GM21423 (cell line): ENCODE data around the gene COX4I1.
A peak's percentile ranks its signal among the peaks of the same experiment; 100 is the strongest.
"Not testable (repeated sequence)": the region's sequence is repeated elsewhere in the genome, so short reads cannot be mapped to it uniquely, and the experiment has no call there.

ENCODE experiments used
- ATAC-seq: cut with Tn5 transposase; IDR thresholded peaks from one replicate; pipeline ENCODE4 v1.9.1; 2021; ENCODE audit warnings: mild to moderate bottlenecking, moderate library complexity; ENCODE audit not compliant: unreplicated experiment

COX4I1 gene

DNA sequence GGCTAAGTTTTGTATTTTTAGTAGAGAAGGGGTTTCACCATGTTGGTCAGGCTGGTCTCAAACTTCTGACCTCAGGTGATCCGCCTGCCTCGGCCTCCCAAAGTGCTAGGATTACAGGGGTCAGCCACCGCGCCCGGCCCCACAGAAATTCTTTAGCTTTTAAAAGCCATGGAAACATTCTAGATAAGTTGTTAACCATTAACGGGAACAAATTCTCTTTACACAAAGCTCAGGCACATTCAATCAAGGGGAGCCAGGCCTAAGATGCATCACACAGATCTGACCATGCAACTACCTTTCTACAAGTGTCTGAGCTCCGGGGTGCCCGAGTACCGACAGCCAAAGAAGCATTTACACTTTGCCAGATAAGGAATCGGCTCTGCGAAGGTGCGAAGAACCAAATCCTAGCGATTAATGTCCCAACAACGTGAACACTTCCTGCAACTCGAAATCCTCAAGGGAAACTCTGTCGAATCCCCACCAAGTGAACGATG, 1.2 kb upstream of the COX4I1 start:
- no peak for ATAC-seq

DNA sequence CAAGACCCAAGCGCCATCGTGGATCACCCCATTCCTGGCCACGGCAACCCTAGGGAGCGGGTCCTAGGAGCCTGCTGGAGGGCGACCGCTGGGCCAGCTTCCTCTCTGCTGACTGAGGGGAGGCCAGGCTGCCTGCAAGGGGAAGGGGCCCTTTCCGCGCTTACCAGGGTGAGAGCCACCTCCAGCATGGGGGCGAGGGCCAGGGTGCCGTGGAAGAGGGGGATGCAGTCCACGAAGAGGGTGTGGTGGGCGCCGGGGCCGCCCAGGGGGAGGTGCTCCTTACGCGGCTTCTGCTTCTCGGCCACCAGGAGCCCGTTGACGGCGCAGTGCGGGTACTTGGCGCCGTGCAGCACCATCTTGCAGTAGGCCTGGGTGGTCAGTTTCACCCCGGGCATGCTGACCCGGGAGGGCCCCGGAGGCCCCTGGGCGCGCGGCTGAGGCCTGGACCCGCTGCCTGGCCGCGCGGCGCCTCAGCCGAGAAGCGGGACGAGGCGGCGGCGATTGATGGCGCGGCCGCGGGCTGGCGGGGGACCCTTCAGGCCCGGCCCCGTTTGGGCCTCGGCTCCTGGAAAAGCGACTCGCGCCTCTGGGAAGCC, 496 bp upstream of the COX4I1 start:
- peak; percentile 26 for ATAC-seq

DNA sequence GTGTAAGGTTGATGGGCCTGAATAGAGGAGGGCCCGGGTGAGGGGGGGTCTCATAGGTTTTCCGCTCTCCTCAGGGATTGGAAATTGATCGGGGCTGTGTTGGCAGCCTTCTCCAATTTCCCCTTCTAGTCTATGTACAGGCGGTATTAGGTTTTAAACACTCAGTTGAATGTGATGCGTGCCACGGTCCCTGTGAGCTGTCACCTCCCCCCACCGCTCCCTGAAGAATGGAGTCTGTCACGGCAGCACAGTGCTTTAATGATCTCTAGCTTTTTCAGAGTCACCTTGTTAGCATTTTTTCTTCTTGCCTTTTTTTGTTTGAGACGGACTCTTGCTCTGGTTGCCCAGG, 800 bp downstream of the COX4I1 start:
- no peak for ATAC-seq

DNA sequence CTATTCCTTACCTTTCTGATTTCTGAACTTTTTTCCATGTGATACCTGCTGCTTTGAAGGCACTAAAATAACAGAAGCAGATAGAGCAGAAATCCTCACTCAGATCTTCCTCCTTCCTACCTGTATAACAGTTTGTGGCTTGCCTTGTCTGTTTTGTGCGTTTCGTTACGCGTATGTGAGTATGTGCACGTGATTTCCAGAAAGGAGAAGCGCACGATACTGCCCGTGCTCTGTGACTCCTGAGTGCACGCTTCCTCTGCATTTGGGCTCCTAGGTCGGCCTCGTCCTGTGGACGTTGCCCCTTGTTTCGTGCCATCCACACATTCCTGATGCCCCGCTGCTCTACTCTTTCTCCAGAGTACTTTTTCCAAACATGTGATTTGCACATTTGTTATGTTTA, 4.1 kb downstream of the COX4I1 start:
- ATAC-seq, result no peak

DNA sequence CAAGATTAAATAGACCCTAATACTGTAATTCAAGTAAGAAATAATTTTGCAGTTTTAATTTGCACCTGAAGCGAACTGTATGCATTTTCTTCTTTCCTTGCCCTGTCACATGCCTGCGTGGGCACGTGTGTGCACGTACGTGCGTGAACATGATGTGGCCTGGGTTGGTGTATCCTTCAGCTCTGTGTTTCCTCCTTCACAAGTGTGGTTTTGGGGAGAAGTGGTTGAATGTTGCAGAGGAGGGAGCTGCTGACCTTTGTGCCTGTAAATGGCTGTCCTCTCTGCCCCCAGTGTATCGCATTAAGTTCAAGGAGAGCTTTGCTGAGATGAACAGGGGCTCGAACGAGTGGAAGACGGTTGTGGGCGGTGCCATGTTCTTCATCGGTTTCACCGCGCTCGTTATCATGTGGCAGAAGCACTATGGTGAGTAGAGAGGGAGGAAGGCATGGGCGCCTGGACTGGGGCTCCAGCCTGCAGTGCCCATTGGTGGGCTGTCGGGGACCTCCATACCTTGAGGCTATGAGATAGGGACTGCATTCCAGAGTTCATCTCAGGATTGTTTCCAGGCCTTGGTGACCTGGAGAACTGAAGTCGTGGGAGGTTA, 6.0 kb downstream of the COX4I1 start:
- no peak for ATAC-seq

DNA sequence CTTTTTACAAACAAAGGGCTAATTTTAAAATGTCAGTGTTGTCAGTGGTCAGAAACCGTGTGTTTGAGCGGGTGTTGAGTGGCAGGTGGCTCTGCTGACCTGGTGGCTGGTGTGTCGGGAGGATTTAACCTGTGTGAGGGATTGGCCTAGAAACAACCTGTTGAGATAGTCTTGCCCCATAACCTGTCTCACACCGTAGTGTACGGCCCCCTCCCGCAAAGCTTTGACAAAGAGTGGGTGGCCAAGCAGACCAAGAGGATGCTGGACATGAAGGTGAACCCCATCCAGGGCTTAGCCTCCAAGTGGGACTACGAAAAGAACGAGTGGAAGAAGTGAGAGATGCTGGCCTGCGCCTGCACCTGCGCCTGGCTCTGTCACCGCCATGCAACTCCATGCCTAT, 7.0 kb downstream of the COX4I1 start:
- ATAC-seq, result no peak

DNA sequence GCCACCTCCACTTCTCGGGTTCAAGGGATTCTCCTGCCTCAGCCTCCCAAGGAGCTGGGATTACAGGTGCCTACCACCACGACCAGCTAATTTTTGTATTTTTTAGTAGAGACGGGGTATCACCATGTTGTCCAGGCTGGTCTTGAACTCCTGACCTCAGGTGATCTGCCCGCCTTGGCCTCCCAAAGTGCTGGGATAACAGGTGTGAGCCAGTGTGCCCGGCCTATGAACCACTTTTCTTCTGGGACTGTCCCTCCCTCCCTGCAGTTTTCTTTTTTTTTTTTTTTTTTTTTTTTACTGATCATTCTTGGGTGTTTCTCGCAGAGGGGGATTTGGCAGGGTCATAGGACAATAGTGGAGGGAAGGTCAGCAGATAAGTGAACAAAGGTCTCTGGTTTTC, 7.8 kb downstream of the COX4I1 start:
- not testable (repeated sequence) for ATAC-seq

DNA sequence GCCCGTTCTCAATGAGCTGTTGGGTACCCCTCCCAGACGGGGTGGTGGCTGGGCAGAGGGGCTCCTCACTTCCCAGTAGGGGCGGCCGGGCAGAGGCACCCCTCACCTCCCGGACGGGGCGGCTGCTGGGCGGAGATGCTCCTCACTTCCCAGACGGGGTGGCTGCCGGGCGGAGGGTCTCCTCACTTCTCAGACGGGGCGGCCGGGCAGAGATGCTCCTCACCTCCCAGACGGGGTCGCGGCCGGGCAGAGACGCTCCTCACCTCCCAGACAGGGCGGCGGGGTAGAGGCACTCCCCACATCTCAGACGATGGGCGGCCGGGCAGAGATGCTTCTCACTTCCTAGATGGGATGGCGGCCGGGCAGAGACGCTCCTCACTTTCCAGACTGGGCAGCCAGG, 8.6 kb downstream of the COX4I1 start:
- ATAC-seq, result not testable (repeated sequence)

DNA sequence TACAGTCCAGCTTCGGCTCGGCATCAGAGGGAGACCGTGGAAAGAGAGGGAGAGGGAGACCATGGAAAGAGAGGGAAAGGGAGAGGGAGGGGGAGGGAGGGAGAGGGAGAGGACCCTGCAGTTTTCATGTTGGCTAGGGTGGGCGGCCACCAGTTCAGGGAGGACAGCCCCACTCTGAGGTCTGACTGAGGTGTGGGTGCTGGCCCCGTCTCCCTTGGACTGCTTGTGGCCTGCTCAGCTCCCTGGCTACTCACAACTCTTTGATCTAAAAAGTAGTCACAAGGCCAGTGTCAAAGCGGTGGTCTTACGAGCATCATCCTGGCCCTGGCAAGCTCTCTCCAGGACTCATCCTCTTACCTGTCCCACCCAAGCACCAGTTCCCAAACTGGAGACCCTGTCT, 9.4 kb downstream of the COX4I1 start:
- ATAC-seq, result no peak

DNA sequence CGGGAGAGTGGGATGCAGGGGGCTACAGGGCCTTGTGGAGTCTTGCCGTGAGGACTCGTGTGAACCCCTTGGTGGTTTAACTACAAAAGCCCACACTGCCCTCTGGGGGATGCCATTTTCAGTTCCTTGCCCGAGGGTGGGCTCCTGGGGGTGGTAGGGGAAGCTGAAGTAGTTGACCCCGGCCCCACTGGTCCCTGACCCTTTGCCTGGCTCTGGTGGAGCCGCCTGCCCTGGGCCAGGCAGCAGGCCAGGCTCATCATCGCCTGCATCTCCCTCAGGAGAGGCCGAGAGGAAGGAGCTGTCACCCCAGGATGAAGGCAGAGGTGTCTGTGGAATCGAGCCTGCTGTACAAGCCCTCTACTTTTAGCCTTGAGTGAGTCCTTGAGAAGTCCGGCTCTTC, 10.2 kb downstream of the COX4I1 start:
- no peak for ATAC-seq

DNA sequence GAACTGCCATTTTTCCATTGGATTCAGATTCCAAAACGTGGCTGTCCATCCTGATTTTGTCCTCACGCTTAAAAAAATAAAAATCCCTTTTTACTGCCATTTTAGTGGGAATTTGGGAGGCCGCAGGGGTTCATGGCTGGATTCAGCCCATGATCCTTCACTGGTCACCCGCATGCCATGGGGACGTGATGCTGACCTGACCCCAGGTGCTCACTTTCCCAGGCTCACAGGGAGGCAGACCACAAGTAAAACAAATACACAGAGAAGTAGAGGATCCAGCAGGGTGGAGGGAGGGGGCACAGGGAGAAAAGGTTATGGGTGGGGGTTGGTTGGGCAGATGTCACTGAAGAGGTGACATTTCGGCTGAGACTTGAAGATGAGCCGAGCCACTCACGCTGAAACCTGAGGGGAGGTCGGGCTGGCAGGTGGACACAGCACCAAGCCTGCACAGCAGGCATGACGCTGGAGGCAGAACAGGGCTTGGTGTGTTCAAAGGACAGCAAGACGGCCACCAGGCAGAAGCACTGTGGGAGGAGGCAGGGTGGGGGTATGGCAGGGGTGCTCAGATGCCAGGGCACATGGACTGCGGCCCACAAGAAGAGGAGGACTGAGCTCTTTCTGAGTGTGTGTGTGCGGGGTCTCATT, 10.7 kb downstream of the COX4I1 start:
- ATAC-seq, result no peak

DNA sequence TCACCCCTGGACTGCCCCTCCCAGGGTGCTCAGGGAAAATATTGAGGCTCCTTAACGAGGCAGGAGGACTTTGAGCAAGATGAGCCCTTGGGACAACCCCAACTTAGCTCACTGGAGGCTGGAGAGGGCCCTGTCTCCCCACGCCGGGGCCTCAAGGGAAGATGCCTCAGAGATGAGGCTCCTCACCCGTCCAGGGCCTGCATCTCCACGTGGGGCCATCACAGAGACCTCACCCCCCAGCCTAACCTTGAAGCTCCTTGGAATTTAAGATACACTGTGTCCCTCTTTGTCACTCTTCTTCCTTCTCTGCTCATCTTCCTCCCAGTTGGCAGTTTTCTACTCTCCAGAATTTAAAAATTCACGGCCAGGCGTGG, 11.2 kb downstream of the COX4I1 start:
- no peak for ATAC-seq

DNA sequence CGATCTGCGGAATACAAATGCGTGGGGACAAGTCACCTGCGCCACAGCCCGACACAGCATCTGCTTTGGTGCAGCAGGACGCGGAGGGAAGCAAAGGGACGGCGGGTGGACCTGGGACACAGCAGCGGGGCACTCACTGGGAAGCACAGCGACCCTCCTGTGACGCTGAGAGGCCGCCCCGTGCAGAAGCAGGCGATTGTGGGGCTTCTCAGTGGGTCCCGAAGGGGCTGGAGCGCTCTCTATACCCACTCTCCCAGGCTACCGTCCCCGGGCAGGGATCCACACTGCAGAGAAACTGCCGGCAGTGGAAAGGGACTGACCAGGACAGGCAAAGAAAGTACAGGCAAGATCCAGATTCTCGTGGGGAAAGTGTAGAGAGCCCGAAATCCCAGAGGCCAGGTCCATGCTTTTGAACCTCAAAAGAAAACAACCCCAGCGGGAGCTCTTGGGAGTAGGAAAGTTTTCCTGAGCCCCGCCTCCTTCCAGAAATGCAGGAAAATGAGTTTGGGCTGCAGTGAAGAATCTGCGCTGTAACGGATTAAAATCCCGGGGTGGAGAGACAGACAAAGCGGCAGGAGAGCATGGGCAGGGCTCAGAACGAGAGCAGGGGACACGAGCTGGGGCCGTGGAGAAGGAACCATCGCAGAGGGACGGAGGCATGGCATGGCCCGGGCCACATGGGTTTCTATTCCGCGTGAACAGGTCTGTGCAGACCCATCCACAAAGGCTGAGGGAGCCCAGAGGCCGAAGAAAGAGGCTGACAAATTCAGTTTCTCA, 12.7 kb downstream of the COX4I1 start:
- no peak for ATAC-seq

DNA sequence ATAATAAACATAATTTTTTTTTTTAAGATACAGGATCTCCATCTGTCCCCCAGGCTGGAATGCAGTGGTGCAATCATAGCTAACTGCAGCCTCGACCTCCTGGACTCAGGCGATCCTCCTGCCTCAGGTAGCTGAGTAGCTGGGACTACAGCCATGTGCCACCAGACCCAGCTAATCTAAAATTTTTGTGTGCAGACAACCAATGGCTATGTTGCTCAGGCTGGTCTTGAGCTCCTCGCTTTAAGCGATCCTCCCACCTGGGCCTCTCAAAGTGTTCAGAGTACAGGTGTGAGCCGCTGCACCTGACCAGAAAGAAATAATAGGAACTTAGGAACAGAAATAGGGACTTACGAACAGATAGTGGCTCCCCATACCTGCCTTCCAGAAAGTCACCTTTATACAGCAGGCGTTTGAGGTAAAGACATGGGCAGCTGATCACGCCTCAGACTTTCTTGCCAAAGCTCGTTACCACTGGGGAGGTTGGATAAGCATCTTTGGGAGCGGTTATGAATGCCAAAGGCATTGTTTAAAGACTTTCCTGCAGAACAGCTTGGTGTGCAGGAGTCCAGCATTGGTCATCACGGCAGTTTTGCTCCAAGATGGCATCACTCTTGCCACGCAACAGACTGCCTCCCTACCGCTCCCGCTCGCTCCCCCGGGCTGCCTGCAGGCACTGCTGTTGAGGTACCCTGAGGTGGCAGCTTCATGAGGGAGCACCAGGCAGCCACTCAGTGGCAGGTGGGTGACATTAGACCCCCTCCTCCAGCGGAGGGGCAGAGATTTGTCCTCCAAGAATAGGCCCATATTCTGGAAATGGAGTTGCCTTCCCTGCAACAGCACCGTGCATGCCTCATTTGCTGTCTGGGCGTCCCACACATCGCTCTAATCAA, 13.6 kb downstream of the COX4I1 start:
- no peak for ATAC-seq

DNA sequence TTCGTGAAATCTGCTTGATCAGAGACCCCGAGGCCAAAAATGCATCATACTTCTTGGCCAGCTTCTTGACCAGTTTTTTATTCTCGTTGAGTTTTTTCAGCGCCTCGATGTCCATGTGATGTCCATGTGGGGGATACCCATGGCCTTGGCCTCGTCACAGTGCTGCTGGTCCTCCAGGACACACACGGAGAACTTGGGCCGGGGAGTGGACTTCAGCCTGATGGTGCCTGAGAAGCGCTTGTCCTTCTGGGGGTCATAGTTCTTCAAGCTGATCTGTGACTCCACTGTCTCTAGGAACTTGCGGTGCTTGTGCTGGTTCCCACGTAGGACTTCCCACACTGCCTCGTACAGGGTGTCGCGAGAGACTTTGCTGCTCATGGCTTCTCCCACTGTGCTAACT, 16.7 kb downstream of the COX4I1 start:
- ATAC-seq, result no peak

DNA sequence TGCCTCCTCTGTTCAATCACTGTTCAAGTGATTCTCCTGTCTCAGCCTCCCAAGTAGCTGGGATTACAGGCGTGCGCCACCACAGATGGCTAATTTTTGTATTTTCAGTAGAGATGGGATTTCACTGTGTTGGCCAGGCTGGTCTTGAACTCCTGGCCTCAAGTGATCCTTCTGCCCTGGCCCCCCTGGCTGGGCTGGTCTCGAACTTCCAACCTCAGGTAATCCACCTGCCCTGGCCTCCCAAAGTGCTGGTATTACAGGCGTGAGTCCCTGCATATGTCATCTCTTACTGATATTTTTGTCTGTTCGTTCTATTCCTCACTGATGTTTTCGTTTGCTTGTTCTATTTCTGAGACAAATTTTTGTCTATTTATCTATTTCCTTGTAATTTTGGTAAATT, 17.7 kb downstream of the COX4I1 start:
- ATAC-seq, result not testable (repeated sequence)

DNA sequence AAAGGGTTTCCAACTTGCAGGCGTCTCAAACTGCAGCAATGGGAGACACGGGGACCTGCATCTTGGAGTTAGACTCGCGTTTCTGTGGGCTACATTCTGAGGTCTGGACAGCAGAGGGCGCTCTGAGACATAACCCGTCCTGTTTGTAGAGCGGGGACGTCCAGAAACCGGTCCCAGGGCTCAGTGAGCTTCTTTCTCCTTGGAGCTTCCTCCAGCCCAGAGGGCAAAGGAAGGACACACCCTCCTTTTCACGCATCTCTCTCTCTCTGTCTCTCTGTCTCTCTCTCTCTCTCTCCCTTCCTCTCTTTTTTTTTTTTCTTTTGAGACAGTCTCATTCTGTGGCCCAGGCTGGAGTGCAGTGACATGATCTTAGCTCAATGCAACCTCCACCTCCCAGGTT, 19.8 kb downstream of the COX4I1 start:
- peak; percentile 49 for ATAC-seq

DNA sequence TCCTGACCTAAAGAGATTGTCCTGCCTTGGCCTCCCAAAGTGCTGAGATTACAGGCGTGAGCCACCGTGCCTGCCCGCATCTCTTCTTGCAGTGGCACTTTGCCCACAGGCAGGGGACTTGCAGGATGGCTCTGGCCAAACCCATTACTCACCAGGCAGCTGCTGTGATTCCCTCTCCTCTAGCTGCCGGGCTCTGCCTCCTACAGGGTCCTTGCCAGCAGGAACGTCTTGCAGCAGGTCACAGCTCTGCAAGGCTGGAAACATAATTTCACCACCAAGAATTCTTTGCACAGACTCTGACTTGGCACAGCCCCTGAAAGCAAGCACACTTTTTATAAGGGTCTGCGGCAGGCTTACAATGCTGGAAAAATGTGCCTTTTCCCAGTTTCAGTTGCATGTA, 20.3 kb downstream of the COX4I1 start:
- ATAC-seq, result no peak

DNA sequence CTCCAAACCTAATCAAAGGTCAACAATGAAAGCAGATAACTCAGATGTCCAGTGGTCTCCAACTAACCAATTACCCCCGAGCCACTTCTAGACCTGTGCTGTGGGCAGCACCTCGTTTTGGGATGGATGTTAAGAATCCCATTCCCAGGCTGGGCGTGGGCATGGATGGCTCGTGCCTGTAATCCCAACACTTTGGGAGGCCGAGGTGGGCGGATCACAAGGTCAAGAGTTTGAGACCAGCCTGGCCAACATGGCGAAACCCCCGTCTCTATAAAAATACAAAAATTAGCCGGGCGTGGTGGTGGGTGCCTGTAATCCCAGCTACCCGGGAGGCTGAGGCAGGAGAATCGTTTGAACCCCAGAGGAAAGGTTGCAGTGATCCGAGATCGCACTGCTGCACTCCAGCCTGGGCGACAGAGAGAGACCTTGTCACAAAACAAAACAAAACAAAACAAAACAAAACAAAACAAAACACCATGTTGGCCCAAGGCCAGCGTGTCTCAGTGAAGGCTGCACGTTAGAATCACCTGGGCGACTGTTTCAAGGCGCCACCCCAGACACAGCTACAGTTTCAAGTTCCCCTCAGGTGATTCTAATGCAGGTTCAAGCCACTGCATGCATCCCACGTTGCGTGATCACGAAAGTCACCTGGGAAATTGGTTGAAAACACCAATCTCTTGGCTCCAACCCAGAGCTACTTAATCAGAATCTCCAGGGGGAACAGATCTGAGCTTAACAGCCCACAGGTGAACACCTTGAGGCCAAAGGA, 21.3 kb downstream of the COX4I1 start:
- no peak for ATAC-seq
